ENCODE measurements around the gene DMPK.
A peak's percentile ranks its signal among the peaks of the same experiment; 100 is the strongest.

Gene DMPK

GRCh38 chr19:45782162-45782691 lies at the start of gene DMPK:
Gene DMPK, minus strand, starts transcription at chr19:45782490. Its CDS starts 138 bp downstream, at chr19:45782352.
- peak; percentile 74 for DNase-seq

- no peak for DNase-seq
Observed at GRCh38 chr19:45828945-45829344, 46.7 kb upstream of the DMPK start.

- peak; percentile 2 for DNase-seq
Observed at GRCh38 chr19:45828523-45828922, 46.2 kb upstream of the DMPK start.

- peak; percentile 13 for DNase-seq
Observed at GRCh38 chr19:45827459-45828093, 45.3 kb upstream of the DMPK start.

- no peak for DNase-seq
Observed at GRCh38 chr19:45826934-45827333, 44.6 kb upstream of the DMPK start.

GRCh38 chr19:45825917-45826893 lies 43.9 kb upstream of the DMPK start:
- peak; percentile 13 for DNase-seq

- DNase-seq: peak; percentile 18
Observed at GRCh38 chr19:45825263-45825605, 42.9 kb upstream of the DMPK start.

- no peak for DNase-seq
Observed at GRCh38 chr19:45824531-45825262, 42.4 kb upstream of the DMPK start.

GRCh38 chr19:45824041-45824471 lies 41.8 kb upstream of the DMPK start:
- no peak for DNase-seq

- DNase-seq: no peak
Observed at GRCh38 chr19:45823182-45823581, 40.9 kb upstream of the DMPK start.

GRCh38 chr19:45822716-45823115 lies 40.4 kb upstream of the DMPK start:
- no peak for DNase-seq

GRCh38 chr19:45821570-45821969 lies 39.3 kb upstream of the DMPK start:
- no peak for DNase-seq

- no peak for DNase-seq
Observed at GRCh38 chr19:45821103-45821521, 38.8 kb upstream of the DMPK start.

- no peak for DNase-seq
Observed at GRCh38 chr19:45820413-45821102, 38.3 kb upstream of the DMPK start.

GRCh38 chr19:45819769-45820168 lies 37.5 kb upstream of the DMPK start:
- DNase-seq: no peak

- peak; percentile 32 for DNase-seq
Observed at GRCh38 chr19:45817725-45818301, 35.5 kb upstream of the DMPK start.

GRCh38 chr19:45817010-45817724 lies 34.9 kb upstream of the DMPK start:
- DNase-seq: peak; percentile 95

GRCh38 chr19:45816236-45817009 lies 34.1 kb upstream of the DMPK start:
- DNase-seq: no peak

- peak; percentile 72 for DNase-seq
Observed at GRCh38 chr19:45815481-45816216, 33.4 kb upstream of the DMPK start.
